Stimulated activated CD4-positive, alpha-beta T cell treated with anti-CD3 and anti-CD28 coated beads, Interleukin-15, amount 100 ng/mL, for 24 hours (primary cell): Measurements from ENCODE around the gene HAND2.

Experiments used
- DNase-seq: peaks from one replicate; pipeline ENCODE4 v3.0.0-alpha.2; 2020

HAND2 gene

GRCh38 chr4:173535165-173535902, 5.3 kb upstream of the HAND2 start:
- DNase-seq, result no peak

- no peak for DNase-seq
Measured at GRCh38 chr4:173534434-173534833, 4.4 kb upstream of the HAND2 start.

- DNase-seq, result no peak
Measured at GRCh38 chr4:173532725-173533511, 2.9 kb upstream of the HAND2 start.

GRCh38 chr4:173531086-173531965, 1.3 kb upstream of the HAND2 start:
- DNase-seq, result no peak

- no peak for DNase-seq
Measured at GRCh38 chr4:173530326-173531085, 477 bp upstream of the HAND2 start.

- no peak for DNase-seq
Measured at GRCh38 chr4:173528378-173529321, 1.4 kb downstream of the HAND2 start.

GRCh38 chr4:173527103-173527891, 2.7 kb downstream of the HAND2 start:
- DNase-seq, result no peak

- no peak for DNase-seq
Measured at GRCh38 chr4:173526724-173527102, 3.3 kb downstream of the HAND2 start.

- no peak for DNase-seq
Measured at GRCh38 chr4:173526027-173526482, 4.0 kb downstream of the HAND2 start.

GRCh38 chr4:173525118-173526011, 4.7 kb downstream of the HAND2 start:
- DNase-seq, result peak; percentile 1

- DNase-seq, result peak; percentile 1
Measured at GRCh38 chr4:173524218-173525117, 5.6 kb downstream of the HAND2 start.

GRCh38 chr4:173522951-173523395, 7.1 kb downstream of the HAND2 start:
- no peak for DNase-seq

- no peak for DNase-seq
Measured at GRCh38 chr4:173522160-173522950, 7.7 kb downstream of the HAND2 start.

GRCh38 chr4:173521467-173522159, 8.4 kb downstream of the HAND2 start:
- DNase-seq, result no peak

GRCh38 chr4:173520921-173521466, 9.0 kb downstream of the HAND2 start:
- DNase-seq, result no peak
